ENCODE data around the gene C1orf116.

DNA sequence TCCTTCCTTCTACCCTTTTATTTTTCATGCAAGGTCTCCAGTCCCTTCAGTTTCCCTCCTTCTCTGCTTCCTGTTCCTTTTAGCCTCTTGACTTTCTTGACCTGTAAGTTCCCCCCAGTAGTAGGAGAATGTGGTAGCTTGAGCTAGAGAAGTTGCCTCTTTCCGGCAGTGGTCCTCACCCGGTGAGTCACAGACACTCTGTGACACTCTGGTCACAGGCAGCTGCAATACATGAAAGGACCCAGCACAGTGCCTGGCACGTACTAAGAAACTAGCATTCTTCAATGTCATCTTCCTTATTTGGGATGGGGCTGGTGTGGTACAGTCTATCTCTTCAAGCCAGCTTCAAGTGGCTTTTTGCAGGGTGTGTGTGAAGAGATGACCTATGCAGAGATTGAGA, 36.5 kb upstream of the C1orf116 start:
- TF ChIP-seq, protein P1, sequence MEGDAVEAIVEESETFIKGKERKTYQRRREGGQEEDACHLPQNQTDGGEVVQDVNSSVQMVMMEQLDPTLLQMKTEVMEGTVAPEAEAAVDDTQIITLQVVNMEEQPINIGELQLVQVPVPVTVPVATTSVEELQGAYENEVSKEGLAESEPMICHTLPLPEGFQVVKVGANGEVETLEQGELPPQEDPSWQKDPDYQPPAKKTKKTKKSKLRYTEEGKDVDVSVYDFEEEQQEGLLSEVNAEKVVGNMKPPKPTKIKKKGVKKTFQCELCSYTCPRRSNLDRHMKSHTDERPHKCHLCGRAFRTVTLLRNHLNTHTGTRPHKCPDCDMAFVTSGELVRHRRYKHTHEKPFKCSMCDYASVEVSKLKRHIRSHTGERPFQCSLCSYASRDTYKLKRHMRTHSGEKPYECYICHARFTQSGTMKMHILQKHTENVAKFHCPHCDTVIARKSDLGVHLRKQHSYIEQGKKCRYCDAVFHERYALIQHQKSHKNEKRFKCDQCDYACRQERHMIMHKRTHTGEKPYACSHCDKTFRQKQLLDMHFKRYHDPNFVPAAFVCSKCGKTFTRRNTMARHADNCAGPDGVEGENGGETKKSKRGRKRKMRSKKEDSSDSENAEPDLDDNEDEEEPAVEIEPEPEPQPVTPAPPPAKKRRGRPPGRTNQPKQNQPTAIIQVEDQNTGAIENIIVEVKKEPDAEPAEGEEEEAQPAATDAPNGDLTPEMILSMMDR (IDR thresholded peaks at IDR 0.05): no peak
- TF ChIP-seq ZFX (IDR thresholded peaks at IDR 0.05; ENCODE audit: borderline replicate concordance): no peak
